Activated CD8-positive, alpha-beta T cell treated with anti-CD3 and anti-CD28 coated beads, Interleukin-2, amount 10 ng/mL, durations not matched to agents 7 days and 5 days (primary cell): ENCODE data around the gene SSTR5. TPM values are rescaled to one million over a fixed set of nuclear protein-coding genes. Genes with fewer than 3 reads are reported as not detected.

Source experiments
- ATAC-seq: fragments of 150-1000 bp; cut with Tn5 transposase; one replicate; pipeline ENCODE4 v1.10.0; 2021; ENCODE audit warnings: moderate library complexity
- CTCF ChIA-PET: fragments of 350-600 bp; sonication (Branson Sonifier 250); formaldehyde crosslinking; loops from one replicate; lab custom pipeline; 2021; ENCODE audit warnings: antibody characterized with exemption; lab: Charles Lee
- POLR2A ChIA-PET: fragments of 350-600 bp; sonication (Branson Sonifier 250); formaldehyde crosslinking; loops from one replicate; lab custom pipeline; 2021; ENCODE audit warnings: antibody characterized with exemption; lab: Charles Lee
- DNase-seq: peaks from one replicate; pipeline ENCODE4 v3.0.0-alpha.2; 2020
- H3K27ac Mint-ChIP-seq: one replicate; pipeline ENCODE4 v1.8.0; 2021; ENCODE audit warnings: mild to moderate bottlenecking, mixed read lengths
- H3K27me3 Mint-ChIP-seq: one replicate; pipeline ENCODE4 v1.8.0; 2021; ENCODE audit warnings: low read depth, mixed read lengths
- H3K36me3 Mint-ChIP-seq: one replicate; pipeline ENCODE4 v1.8.0; 2021; ENCODE audit warnings: low read depth, mixed read lengths
- H3K4me1 Mint-ChIP-seq: one replicate; pipeline ENCODE4 v1.8.0; 2021; ENCODE audit warnings: low read depth, mixed read lengths
- H3K4me3 Mint-ChIP-seq: one replicate; pipeline ENCODE4 v1.8.0; 2021; ENCODE audit warnings: mild to moderate bottlenecking, mixed read lengths
- H3K9me3 Mint-ChIP-seq: one replicate; pipeline ENCODE4 v1.8.0; 2022; ENCODE audit warnings: mixed read lengths; ENCODE audit not compliant: insufficient read depth
- total RNA-seq, 2 experiments: library from RNA; stranded (reverse); gene quantifications; one replicate each; pipeline ENCODE4 v1.2.3, GENCODE V29; 2021

The SSTR5 gene
- total RNA-seq, 2 experiments from 2014 or later = not detected

GRCh38 chr16:1129106-1129960 is 56.8 kb downstream of the SSTR5 start:
- no peak for ATAC-seq
- H3K27me3 Mint-ChIP-seq = no peaks in the 10 kb centered on the region
- ChIA-PET CTCF (no interaction called here), POLR2A (no interaction called here)
- no peak for DNase-seq
- no peaks in the 10 kb centered on the region for H3K9me3 Mint-ChIP-seq
- H3K4me3 Mint-ChIP-seq = no peak overlapping the region
- no peaks in the 10 kb centered on the region for H3K4me1 Mint-ChIP-seq
- H3K27ac Mint-ChIP-seq = no peak overlapping the region
- no peaks in the 10 kb centered on the region for H3K36me3 Mint-ChIP-seq

DNA sequence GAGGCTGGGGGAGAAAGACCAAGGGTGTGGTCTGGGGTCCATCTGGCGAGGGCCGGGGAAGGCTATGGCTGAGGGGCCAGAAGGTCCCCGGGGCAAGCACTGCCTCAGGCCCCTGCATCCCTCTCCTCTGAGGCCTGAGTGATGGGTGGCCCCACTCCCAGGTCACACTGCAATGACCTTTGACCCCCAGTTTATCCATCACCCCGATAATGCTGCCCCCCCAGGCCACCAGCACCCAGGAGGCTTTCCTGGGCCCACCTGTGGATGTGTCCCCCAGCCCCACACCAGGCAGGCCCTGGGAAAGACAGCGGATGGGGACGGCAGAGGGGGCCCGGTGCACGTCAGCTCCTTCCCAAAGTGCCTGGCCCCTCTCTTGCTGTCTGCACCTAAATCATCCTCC is 57.8 kb downstream of the SSTR5 start:
- ChIA-PET CTCF (no interaction called here), POLR2A (no interaction called here)
- no peaks in the 10 kb centered on the region for H3K27me3 Mint-ChIP-seq
- H3K4me3 Mint-ChIP-seq = no peak overlapping the region
- H3K27ac Mint-ChIP-seq = no peak overlapping the region
- no peak for DNase-seq
- H3K9me3 Mint-ChIP-seq = no peaks in the 10 kb centered on the region
- no peaks in the 10 kb centered on the region for H3K4me1 Mint-ChIP-seq
- ATAC-seq = no peak
- H3K36me3 Mint-ChIP-seq = no peaks in the 10 kb centered on the region

Other genes with a start within 250 kb of the SSTR5 start
- 10 to 100 TPM; 14.3 to 17.4 TPM for gene LMF1, start 101.8 kb upstream of the SSTR5 start, total RNA-seq
- not detected for gene SOX8, start 91.0 kb upstream of the SSTR5 start, total RNA-seq
- not detected for gene C1QTNF8, start 23.5 kb downstream of the SSTR5 start, total RNA-seq
- under 1 TPM; 0.57 to 0.92 TPM for gene CACNA1H, start 80.4 kb downstream of the SSTR5 start, total RNA-seq
- not detected for gene TPSG1, start 152.5 kb downstream of the SSTR5 start, total RNA-seq
- gene TPSB2, start 157.4 kb downstream of the SSTR5 start, total RNA-seq = not detected
- not detected for gene TPSAB1, start 168.0 kb downstream of the SSTR5 start, total RNA-seq
- not detected for gene TPSD1, start 183.3 kb downstream of the SSTR5 start, total RNA-seq
- 100 to 1,000 TPM; 207 to 237 TPM for gene UBE2I, start 236.9 kb downstream of the SSTR5 start, total RNA-seq